ENCODE results near the gene GLMN.

DNA sequence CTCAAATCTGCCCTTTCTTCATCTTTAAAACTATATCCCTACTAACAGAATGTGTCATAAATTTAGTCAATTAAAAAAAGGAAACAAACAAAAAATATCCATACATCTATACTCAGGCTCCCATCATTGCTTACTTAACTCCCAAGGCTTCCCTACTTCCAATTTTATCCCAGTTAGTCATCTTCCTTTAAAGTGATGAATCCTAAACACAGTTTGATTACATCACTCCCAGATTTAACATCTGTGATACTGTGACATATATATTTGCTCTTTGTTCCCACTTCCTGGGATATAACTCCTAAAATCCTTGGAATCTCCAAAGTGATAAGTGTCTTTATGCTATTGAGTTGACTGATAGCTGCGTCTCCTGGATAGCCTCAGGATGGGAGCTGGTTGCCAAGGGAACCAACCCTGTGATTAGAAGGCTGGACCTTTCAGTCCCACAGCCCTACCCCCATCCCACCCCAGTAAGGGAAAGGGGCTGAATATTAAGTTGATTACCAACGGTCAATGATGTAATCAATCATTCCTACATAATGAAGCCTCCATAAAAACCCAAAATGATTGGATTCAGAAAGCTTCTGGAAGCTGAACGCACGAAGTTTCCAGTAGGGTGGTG, 21.6 kb downstream of the GLMN start:
- TF ChIP-seq, protein P1, sequence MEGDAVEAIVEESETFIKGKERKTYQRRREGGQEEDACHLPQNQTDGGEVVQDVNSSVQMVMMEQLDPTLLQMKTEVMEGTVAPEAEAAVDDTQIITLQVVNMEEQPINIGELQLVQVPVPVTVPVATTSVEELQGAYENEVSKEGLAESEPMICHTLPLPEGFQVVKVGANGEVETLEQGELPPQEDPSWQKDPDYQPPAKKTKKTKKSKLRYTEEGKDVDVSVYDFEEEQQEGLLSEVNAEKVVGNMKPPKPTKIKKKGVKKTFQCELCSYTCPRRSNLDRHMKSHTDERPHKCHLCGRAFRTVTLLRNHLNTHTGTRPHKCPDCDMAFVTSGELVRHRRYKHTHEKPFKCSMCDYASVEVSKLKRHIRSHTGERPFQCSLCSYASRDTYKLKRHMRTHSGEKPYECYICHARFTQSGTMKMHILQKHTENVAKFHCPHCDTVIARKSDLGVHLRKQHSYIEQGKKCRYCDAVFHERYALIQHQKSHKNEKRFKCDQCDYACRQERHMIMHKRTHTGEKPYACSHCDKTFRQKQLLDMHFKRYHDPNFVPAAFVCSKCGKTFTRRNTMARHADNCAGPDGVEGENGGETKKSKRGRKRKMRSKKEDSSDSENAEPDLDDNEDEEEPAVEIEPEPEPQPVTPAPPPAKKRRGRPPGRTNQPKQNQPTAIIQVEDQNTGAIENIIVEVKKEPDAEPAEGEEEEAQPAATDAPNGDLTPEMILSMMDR (IDR thresholded peaks at IDR 0.05) = no peak
- TF ChIP-seq POLR2A (IDR thresholded peaks at IDR 0.05) = no peak

Measured in testis (tissue), 2 donors.